Muscle of leg (tissue), 11 donors: ENCODE data around the gene AKR1C2. TPM values are rescaled to one million over a fixed set of nuclear protein-coding genes. Genes with fewer than 3 reads are reported as not detected.
A peak's percentile ranks its signal among the peaks of the same experiment; 100 is the strongest.
"Not testable (repeated sequence)": the region's sequence is repeated elsewhere in the genome, so short reads cannot be mapped to it uniquely, and the experiment has no call there.

ENCODE experiments used
- DNase-seq: peaks from one replicate; pipeline ENCODE4 v3.0.0; 2013
- H3K27ac ChIP-seq: one replicate; pipeline ENCODE4 v1.5.1; 2013; ENCODE audit warnings: mild to moderate bottlenecking, low read length, control low read depth
- H3K27me3 ChIP-seq: one replicate; pipeline ENCODE4 v1.6.1; 2013; ENCODE audit warnings: low read length; ENCODE audit not compliant: control insufficient read depth, insufficient read depth
- H3K36me3 ChIP-seq: one replicate; pipeline ENCODE4 v1.6.1; 2013; ENCODE audit warnings: low read length; ENCODE audit not compliant: control insufficient read depth, insufficient read depth
- H3K4me1 ChIP-seq: one replicate; pipeline ENCODE4 v1.6.1; 2013; ENCODE audit warnings: low read length; ENCODE audit not compliant: control insufficient read depth, insufficient read depth
- H3K4me3 ChIP-seq: one replicate; pipeline ENCODE4 v1.5.1; 2013; ENCODE audit warnings: low read length, control low read depth
- H3K9me3 ChIP-seq: replicated peaks from 2 replicates; pipeline ENCODE4 v1.6.1; 2013; ENCODE audit warnings: low read depth, low read length; ENCODE audit not compliant: control insufficient read depth
- WGBS: methylation state at CpG from one replicate; pipeline ENCODE4 v1.1.5; 2013; ENCODE audit warnings: missing lambda C conversion rate; ENCODE audit not compliant: insufficient coverage; 5-methylcytosine and 5-hydroxymethylcytosine counted together
- polyA plus RNA-seq, 8 donors: library from polyadenylated mRNA; unstranded; fragments of 120-200 nt; gene quantifications; one replicate each; pipeline versions ENCODE4 v1.2.1 to v1.2.3, GENCODE V29; 2013; ENCODE audit warnings: inconsistent platforms in 1 of 8, low replicate concordance in 1 of 8; ENCODE audit not compliant: insufficient read length in 8 of 8, insufficient read depth in 1 of 8
- total RNA-seq: library from RNA; stranded (reverse); fragments of 120-200 nt; gene quantifications from one replicate; pipeline ENCODE4 v1.2.4, GENCODE V29; 2013

Gene AKR1C2
- total and polyA plus RNA-seq, 9 donors = 9.2 to 14.4 (median 11.4) TPM

DNA sequence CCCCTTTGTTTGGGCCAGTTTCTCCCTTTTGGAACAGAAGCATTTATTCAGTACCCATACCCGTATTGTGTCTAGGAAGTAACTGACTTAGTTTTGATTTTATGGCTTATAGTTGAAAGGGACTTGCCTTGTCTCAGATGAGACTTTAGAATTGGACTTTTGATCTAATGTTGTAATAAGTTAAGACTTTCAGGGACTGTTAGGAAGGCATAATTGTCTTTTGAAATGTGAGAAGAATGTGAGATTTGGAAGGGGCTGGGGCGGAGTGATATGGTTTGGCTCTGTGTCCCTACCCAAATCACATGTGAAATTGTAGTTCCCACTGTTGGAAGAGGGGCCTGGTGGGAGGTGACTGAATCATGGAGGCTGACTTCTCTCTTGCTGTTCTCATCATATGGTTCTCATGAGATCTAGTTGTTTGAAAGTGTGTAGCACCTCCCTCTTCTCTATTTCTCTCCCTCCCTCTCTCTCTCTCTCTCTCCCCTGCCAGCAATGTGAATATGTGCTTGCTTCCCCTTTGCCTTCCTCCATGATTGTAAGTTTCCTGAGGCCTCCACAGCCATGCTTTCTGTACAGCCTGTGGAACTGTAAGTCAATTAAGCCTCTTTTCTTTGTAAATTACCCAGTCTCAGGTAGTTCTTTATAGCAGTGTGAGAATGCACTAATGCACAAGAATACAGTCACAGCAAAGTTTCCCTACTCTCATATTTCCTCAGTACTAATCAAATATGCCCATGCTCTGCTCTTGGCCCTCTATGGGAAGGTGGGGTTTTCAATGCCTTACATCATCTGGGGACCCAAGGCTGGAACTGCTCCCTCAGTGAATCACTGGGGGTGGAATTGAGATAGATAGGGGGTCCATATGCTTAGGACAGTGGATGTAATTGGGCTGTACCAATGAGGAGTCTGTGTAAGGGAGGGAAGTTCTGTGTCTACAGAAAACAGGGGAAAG, 57.6 kb downstream of the AKR1C2 start:
- Histone ChIP-seq H3K27ac (no peak overlapping the region), H3K27me3 (no peaks in the 10 kb centered on the region)
- no CpG with 5 or more reads among the region's 2 CpGs for WGBS

DNA sequence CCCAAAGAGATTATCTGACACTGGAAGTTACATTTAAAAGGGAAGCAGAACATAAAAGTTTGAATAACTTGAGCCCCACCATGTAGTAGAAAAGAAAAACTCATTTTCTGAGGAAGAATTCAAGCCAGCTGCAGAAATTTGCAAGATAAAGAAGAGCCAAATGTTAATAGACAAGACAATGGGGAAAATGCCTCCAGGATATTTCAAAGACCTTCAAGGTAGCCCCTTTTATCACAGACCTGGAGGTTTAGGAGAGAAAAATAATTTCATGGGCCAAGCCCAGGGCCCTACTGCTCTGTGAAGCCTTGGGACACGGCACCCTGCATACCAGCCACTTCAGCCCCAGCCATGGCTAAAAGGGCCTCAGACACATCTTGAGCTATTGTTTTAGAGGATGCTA, 58.8 kb downstream of the AKR1C2 start:
- Histone ChIP-seq H3K4me1 (peaks cover 9% of the 10 kb centered on the region), H3K4me3 (no peak overlapping the region), H3K36me3 (no peaks in the 10 kb centered on the region), H3K9me3 (no peaks in the 10 kb centered on the region), H3K27ac (no peak overlapping the region), H3K27me3 (no peaks in the 10 kb centered on the region)
- DNase-seq = no peak
- no CpG with 5 or more reads among the region's 1 CpG for WGBS

More for the DNA sequence above, 57.6 kb downstream of the AKR1C2 start:
- Histone ChIP-seq H3K4me1 (peaks cover 9% of the 10 kb centered on the region), H3K4me3 (no peak overlapping the region), H3K36me3 (no peaks in the 10 kb centered on the region), H3K9me3 (no peaks in the 10 kb centered on the region)
- DNase-seq = no peak

- Histone ChIP-seq H3K4me3 (no peak overlapping the region), H3K27ac (peak overlapping the region; percentile 47), H3K9me3 (no peaks in the 10 kb centered on the region), H3K27me3 (no peaks in the 10 kb centered on the region), H3K4me1 (peaks cover 9% of the 10 kb centered on the region), H3K36me3 (no peaks in the 10 kb centered on the region)
- 33% methylated on average over 1 of the region's 2 CpGs for WGBS
- DNase-seq = peak; percentile 20
These were observed 59.8 kb downstream of the AKR1C2 start for GRCh38 chr10:4943821-4944220.

- H3K4me1 ChIP-seq, H3K27me3 ChIP-seq, H3K4me3 ChIP-seq, H3K9me3 ChIP-seq, H3K36me3 ChIP-seq: not testable (repeated sequence)
- peak; percentile 27 for DNase-seq
- H3K27ac ChIP-seq = peak overlapping the region; percentile 47
These were observed 60.2 kb downstream of the AKR1C2 start for GRCh38 chr10:4943416-4943815.

DNA sequence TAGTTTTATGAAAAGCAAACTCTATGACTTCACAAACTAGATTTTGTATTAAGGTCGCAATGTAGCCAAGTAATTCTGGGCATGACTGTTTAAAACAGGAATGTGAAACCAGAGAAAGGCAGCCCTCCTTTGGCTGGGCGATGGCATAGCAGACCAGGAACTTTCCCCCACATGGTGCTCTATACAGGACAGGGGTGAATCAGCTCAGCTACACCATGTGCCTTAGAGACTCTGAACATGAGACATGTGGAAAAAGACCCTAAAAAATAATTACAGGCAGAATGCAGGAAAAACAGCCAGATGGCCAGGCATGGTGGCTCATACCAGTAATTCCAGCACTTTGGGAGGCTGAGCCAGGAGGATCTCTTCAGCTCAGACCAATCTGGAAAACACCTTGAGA, 60.7 kb downstream of the AKR1C2 start:
- WGBS = no CpG with 5 or more reads among the region's 2 CpGs
- H3K27ac ChIP-seq = peak overlapping the region; percentile 51
- H3K36me3 ChIP-seq, H3K4me3 ChIP-seq, H3K4me1 ChIP-seq, H3K9me3 ChIP-seq, H3K27me3 ChIP-seq: not testable (repeated sequence)
- peak; percentile 73 for DNase-seq

GRCh38 chr10:4941540-4942330, 61.9 kb downstream of the AKR1C2 start:
- Histone ChIP-seq H3K27ac (no peak overlapping the region), H3K4me1 (peaks cover 9% of the 10 kb centered on the region), H3K36me3 (no peaks in the 10 kb centered on the region), H3K9me3 (no peaks in the 10 kb centered on the region), H3K27me3 (no peaks in the 10 kb centered on the region), H3K4me3 (no peak overlapping the region)
- 80% methylated on average over 1 of the region's 5 CpGs for WGBS
- DNase-seq = no peak

- H3K27ac ChIP-seq, H3K27me3 ChIP-seq, H3K4me3 ChIP-seq, H3K4me1 ChIP-seq, DNase-seq, H3K36me3 ChIP-seq, H3K9me3 ChIP-seq: not testable (repeated sequence)
- no CpG with 5 or more reads among the region's 2 CpGs for WGBS
These were observed 62.7 kb downstream of the AKR1C2 start for GRCh38 chr10:4940909-4941308.

GRCh38 chr10:4940073-4940428, 63.6 kb downstream of the AKR1C2 start:
- DNase-seq, H3K9me3 ChIP-seq, H3K36me3 ChIP-seq, H3K4me3 ChIP-seq, H3K27me3 ChIP-seq, H3K27ac ChIP-seq, H3K4me1 ChIP-seq: not testable (repeated sequence)
- WGBS = 83% methylated on average over 2 of the region's 6 CpGs

DNA sequence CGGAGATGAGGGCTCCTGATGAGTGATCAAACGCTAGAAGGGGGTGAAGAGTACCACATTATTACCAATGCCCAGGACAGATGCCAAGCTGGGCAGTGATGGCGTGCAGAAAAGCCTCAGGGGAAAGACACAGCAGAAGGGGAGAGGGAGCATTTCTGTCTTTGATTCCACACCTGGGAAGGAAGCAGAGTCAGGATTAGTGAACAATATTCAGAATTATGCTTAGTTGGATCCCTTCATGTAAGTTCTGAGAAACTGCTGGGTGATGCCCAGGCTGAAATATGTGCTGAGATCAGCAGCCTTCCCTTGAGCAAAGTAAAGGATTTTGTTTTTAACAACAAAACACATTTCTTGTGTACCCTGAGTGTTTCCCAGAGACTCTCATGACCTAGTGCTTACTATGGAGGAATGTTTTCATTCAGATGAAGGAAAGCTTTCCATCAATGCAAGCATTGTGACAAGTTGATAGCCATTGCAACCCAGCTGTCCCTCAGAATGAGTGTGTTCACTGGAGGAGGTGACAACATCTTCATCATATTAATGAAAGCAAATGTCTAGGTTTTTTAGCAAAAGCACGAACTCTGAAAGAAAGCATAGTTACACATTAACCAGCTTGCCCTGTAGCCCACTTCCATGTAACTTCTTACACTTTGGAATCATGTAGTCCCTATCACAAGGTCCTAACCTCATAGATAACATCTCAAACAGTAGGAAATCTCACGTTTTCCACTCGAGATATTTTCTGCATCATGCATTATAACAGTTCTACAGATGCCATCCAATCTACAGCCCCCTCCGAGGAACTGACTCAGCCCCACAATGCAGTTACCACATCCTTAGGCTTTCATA, 64.2 kb downstream of the AKR1C2 start:
- H3K4me1 ChIP-seq = peaks cover 9% of the 10 kb centered on the region
- no peaks in the 10 kb centered on the region for H3K9me3 ChIP-seq
- no peaks in the 10 kb centered on the region for H3K27me3 ChIP-seq
- no peak overlapping the region for H3K4me3 ChIP-seq
- H3K36me3 ChIP-seq = no peaks in the 10 kb centered on the region
- DNase-seq = no peak
- 68% methylated on average over 6 of the region's 7 CpGs for WGBS
- H3K27ac ChIP-seq = no peak overlapping the region
